GM19397 (cell line): Measurements from ENCODE around the gene C1S.

Experiments
- ATAC-seq: cut with Tn5 transposase; IDR thresholded peaks from one replicate; pipeline ENCODE4 v1.9.1; 2021; ENCODE audit warnings: mild to moderate bottlenecking, moderate library complexity; ENCODE audit not compliant: unreplicated experiment

Gene C1S

DNA sequence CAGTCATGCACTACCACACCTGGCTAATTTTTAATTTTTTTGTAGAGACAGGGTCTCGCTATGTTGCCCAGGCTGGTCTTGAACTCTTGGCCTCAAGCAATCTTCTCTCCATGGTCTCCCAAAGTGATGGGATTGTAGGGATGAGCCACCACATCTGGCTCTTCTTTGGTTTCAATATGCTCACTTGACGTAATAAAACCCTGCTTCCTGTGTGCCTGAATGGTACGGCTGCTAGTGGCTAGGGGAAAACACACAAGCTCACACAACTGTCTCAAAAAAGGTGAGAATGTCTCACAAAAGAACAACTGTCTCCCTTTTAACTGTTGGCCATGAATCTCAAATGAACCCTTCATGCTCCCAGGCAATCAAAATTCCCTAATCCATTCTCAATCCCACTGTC, 15.0 kb downstream of the C1S start:
- no peak for ATAC-seq

DNA sequence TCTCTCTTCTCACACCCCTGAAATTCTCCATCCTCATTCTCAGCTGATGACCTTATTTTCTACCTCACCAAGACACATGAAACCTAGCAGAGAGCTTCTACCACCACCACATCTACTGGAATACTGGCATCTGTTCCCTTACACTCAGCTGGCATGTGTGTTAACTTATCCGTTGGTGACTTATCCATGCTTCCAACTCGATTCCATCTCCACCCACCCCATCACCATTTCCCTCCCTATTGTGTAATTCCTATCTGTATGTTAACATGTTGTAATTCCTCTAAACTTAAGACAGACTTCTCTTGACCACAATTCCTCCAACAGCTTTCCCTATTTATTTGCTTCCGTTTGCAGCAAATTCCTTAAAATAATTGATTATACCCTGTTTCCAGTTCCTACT, 15.4 kb downstream of the C1S start:
- ATAC-seq = no peak

GRCh38 chr12:7076493-7076892, 16.0 kb downstream of the C1S start:
- ATAC-seq = no peak

DNA sequence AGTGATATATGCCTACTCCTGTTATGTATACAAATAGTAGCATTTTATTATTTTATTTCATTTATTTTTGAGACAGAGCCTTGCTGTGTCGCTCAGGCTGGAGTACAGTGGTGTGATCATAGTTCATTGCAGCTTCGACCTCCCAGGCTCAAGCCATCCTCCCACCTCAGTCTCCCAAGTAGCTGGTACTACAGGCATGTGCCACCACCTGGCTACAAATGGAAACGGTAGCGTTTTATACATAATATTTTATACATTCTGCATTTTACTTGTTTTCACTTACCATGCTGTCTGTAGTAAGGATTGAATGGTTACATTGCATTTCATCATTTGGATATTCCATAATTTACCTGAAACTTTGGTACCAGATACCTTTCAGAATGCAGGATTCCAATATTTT, 17.6 kb downstream of the C1S start:
- ATAC-seq = no peak

GRCh38 chr12:7079826-7080125, 19.3 kb downstream of the C1S start:
- no peak for ATAC-seq

- no peak for ATAC-seq
These were observed 20.5 kb downstream of the C1S start for GRCh38 chr12:7081037-7081436.

DNA sequence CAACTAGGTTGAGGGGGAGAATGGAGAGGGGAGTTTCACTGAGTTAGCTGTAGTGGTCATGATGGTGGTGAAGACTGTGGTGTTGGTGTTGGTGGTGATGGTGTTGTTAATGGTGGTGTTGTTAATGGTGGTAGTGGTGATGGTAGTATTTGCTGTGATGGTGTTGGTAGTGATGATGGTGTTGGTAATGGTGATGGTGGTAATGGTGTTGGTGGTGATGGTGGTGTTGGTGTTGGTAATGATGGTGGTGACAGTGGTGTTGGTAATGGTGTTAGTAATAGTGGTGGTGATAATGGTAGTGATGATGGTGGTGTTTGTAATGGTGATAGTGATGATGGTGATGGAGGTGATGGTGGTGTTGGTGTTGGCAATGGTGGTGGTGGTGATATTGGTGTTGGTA, 22.6 kb downstream of the C1S start:
- no peak for ATAC-seq

GRCh38 chr12:7089196-7089871, 28.8 kb downstream of the C1S start:
- ATAC-seq = no peak

- no peak for ATAC-seq
These were observed 29.9 kb downstream of the C1S start for GRCh38 chr12:7090222-7090998.

- ATAC-seq = no peak
These were observed 30.7 kb downstream of the C1S start for GRCh38 chr12:7091171-7091570.

GRCh38 chr12:7091660-7092228, 31.2 kb downstream of the C1S start:
- ATAC-seq = no peak

DNA sequence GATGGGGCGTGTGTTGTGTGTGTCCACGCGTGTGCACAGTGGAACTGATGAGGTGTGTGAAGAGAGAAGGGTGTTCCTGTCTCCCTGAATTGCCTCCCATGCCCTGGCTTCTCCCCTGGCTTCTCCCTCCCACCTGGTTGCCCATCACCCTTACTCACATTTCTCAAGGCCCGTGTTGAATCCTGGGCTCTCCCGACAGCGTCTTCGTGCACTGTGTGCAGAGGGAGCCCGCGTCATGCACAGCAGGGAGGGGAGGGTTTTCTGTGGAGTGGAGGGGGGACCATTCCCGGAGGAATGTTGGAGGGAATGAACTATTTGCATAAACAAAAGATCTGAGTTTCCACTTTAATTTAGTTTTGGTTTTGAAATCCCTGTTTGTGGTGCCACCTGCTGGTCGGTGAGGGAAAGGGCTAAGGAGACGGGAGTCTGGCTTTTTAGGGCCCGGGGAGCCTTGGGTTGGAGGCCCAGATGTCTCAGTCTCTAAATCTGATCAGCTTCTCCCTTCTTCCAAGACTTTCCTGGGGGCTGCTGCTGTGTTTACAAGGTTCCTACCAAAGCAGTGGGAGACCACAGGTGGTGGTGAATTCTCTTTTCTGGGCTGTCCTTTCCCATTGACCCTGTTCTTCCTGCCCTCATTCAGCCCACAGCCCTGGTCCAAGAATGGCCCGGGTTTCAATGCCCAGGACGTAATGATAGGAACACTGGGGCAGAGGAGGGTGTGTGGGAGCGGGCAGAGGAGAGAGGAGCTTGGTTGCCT, 31.9 kb downstream of the C1S start, which contains the start of gene C1R:
Gene C1R (minus strand): TSS at position 217 of the 757 bp plus-strand sequence. CDS start 57 bp downstream, at position 160.
- ATAC-seq = no peak

GRCh38 chr12:7092986-7093460, 32.5 kb downstream of the C1S start:
- no peak for ATAC-seq

DNA sequence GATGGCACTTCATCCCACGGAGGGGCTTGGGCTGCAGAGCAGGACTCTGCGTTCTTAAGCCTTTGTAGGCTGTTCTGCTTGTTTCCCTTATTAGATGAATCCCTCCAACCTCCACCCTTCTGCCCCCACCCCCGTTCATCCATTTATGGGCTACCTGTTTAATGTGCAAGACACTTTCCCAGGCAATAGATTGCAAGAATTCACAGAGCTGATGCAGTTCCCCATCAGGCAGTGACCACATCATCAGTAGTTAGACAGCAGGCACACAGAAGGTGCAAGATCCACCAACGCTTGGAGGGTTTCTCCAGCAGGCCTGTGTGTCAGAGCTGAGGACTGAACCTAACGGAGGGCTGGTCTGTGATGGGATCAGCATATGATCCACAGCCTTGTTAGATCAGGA, 33.0 kb downstream of the C1S start:
- ATAC-seq = no peak

DNA sequence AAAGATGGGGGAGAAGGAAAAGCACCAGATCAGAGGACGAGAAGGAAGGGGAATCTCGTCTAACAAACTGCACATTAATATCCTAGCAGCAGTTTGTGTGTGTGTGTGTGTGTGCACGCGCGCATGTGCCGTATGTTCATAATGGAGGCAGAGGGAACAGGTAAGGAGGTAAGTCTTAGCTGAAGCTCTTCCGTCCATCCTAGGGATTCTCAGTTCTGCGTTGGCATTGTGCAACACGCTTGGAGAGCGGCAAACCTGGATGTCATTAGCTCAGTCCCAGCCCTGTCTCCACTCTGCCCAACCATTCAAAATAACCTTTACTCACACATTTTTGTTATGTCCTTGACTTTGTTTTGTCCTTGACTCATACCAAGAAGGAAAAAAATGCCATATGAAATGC, 33.4 kb downstream of the C1S start:
- ATAC-seq = no peak

DNA sequence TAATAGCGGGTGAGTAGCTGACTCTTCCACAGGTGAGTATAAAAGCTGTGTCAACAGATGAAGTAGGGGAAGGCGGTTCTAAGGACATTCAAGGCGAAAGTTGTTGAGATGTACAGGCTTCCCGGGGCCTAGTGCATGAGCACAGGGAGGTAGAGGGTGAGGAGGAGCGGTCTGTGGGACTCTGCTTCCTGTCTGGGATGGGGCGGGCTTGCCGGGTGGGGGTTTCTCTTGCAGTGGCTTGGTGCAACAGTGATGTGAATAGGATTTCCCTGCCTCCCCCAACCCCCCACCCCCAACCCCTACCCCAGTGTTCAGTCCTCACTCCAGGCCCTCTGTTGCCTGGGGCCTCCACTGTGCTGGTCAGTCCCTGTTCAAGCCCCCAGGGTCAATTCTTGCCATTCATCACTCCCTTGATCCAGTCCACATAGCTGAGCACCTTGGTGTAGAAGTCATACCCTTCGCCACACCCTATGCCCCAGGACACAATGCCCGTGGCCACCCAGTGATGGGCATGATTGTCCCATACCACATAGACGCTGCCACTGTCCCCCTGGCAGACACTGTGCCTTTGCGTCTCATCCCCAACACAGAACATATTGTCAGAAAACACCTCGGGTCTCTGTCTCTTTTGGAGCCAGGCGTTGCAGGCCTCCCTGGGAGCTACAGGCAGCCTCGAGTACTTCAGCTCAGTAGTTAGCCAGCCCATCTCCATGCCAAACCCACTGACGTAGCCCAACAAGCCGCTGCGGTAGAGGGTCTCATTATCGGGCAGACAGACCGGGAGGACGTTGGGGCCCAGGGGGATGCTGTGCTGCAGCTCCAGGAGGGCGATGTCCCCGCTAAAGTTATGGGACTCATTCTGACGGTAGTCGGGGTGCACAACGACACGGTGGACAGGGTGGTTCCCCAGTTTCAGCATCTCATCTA, 35.8 kb downstream of the C1S start:
- no peak for ATAC-seq

DNA sequence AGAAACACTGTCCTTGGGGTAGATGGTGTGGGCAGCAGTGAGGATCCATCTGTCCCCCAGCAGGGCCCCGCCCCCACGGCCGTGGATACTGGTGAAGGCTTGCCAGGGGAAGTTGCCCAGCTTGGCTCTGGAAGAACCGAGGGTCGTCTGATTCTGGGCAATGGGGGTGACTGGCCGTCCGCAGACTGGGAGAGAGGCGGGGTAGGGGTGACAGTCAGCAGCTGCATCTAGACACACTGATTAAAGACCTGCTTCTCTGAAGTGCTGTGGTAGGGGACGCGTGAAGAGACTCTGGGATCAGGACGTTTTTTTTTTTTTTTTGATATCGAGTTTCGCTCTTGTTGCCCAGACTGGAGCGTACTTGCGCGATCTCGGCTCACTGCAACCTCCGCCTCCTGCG, 36.5 kb downstream of the C1S start:
- ATAC-seq = no peak

DNA sequence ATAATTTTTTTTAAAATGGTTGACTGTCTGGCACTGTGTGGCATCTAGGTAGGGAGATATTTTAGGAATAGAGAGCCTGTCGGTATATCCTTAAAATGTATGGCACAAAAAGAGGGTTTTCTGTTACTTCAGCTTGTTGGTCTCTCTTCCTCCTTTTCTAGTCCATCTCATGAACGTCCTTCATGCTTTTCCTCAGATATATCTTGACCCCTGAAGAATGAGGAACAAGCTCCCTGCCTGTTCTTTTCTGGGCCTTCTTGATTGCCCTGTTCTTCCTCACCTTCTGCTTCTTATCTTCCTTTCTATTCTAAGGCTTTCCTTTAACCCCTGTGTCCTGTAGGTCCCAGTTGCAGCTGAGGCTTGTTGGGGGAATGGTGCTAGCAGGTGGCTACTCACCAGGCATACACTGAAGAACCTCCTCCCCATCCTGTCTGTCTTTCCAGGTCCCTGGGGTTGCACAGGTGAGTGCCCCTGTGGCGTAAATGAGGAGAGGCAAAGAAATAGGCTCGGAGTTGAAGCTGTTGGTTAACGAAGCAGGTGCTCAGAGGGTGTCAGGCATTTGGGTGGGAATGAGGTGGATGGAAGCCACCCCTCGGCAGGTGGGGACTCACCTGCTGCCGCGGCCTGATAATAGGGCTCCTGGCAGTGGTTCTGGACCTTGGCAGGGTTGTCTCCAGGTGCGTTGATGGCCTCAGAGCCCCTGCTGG, 38.9 kb downstream of the C1S start:
- ATAC-seq = no peak

DNA sequence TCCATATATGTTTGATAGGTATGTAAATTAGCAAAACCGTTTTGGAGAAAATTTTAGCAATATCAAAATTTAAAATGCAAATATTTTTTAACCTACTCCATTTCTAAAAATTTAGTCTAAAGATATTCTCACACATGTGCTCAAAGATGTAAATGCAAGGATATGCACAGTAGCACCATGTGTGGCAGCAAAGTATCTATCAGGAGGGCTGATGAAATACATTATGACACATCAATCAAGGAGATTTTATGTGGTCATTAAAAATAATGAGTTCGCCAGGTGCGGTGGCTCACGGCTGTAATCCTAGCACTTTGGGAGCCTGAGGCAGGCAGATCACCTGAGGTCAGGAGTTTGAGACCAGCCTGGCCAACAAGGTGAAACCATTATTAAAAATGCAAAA, 39.7 kb downstream of the C1S start:
- ATAC-seq = no peak
